Endothelial cell (in vitro differentiated cells): ENCODE results near the gene NACAD. TPM values are rescaled to one million over a fixed set of nuclear protein-coding genes. Genes with fewer than 3 reads are reported as not detected.
A peak's percentile ranks its signal among the peaks of the same experiment; 100 is the strongest.

Experiments used
- DNase-seq: peaks from one replicate; pipeline ENCODE4 v3.0.0; 2021; ENCODE audit warnings: low spot score
- H3K27ac Mint-ChIP-seq: one replicate; pipeline ENCODE4 v1.8.0; 2021; ENCODE audit warnings: mixed read lengths, inconsistent platforms; ENCODE audit not compliant: unreplicated experiment
- H3K27me3 Mint-ChIP-seq: one replicate; pipeline ENCODE4 v1.8.0; 2021; ENCODE audit warnings: mild to moderate bottlenecking, moderate library complexity, mixed read lengths, inconsistent platforms; ENCODE audit not compliant: unreplicated experiment
- H3K36me3 Mint-ChIP-seq: one replicate; pipeline ENCODE4 v1.8.0; 2021; ENCODE audit warnings: mild to moderate bottlenecking, low read depth, mixed read lengths, inconsistent platforms; ENCODE audit not compliant: unreplicated experiment
- H3K4me1 Mint-ChIP-seq: one replicate; pipeline ENCODE4 v1.8.0; 2021; ENCODE audit warnings: mild to moderate bottlenecking, mixed read lengths, inconsistent platforms; ENCODE audit not compliant: unreplicated experiment
- H3K4me3 Mint-ChIP-seq: one replicate; pipeline ENCODE4 v1.8.0; 2021; ENCODE audit warnings: mild to moderate bottlenecking, mixed read lengths, inconsistent platforms; ENCODE audit not compliant: unreplicated experiment
- H3K9me3 Mint-ChIP-seq: one replicate; pipeline ENCODE4 v1.8.0; 2021; ENCODE audit warnings: mixed read lengths, inconsistent platforms; ENCODE audit not compliant: unreplicated experiment
- CTCF ChIP-seq: fragments of 200-600 bp; sonication (generic); IDR thresholded peaks from one replicate; pipeline ENCODE4 v1.5.0; 2021; ENCODE audit warnings: antibody characterized with exemption; ENCODE audit not compliant: unreplicated experiment
- total RNA-seq: library from RNA; stranded (reverse); fragmentation: NEBNext Ultra II Directional; extraction: Animal tissue kit (Norgen Biotek cat#: 25700); gene quantifications from one replicate; pipeline ENCODE4 v1.2.1, GENCODE V29; 2021; ENCODE audit not compliant: unreplicated experiment

Gene NACAD
- total RNA-seq, 1 donor from 2014 or later, result 3.5 TPM

DNA sequence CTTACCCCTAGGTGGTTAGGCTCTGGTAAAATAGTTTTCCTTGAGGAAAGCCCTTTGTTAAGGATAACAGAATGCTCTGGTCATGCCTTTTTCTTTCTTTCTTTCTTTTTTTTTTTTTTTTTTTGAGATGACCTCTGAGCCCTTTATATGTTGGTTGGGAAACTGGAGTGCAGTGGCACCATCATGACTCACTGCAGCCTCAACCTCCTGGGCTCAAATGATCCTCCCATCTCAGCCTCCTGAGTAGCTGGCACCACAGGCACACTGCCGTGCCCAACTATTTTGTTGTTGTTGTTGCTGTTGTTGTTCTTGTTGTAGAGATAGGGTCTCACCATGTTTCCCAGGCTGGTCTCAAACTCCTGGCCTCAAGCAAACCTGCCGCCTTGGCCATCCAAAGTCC is 27.4 kb downstream of the NACAD start:
- no peak for DNase-seq
- Mint-ChIP-seq H3K4me3 (no peak overlapping the region), H3K9me3 (no peaks in the 10 kb centered on the region), H3K27ac (no peak overlapping the region), H3K4me1 (peaks cover 23% of the 10 kb centered on the region), H3K36me3 (peaks cover 16% of the 10 kb centered on the region), H3K27me3 (no peaks in the 10 kb centered on the region)
- no peak for TF ChIP-seq CTCF

DNA sequence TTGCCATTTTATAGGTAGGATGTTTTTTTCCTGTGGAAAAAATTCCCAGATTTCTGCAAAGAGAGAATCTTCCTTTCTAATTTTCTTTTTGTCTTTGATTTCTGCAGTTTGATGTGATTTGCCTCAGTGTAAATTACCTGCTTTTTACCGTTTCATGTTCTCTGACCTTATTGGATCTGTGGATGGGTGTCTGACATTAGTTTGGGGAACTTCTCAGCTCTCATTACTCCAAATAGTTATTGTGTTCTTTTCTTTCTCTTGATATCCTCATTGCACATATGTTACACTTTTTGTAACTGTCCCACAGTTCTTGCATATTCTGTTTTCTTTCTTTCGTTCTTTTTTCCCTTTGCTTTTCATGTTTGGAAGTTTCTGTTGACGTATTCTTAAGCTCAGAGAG is 28.5 kb downstream of the NACAD start:
- no peak overlapping the region for H3K4me3 Mint-ChIP-seq
- no peaks in the 10 kb centered on the region for H3K27me3 Mint-ChIP-seq
- H3K4me1 Mint-ChIP-seq, result peaks cover 23% of the 10 kb centered on the region
- DNase-seq, result no peak
- no peaks in the 10 kb centered on the region for H3K9me3 Mint-ChIP-seq
- no peak overlapping the region for H3K27ac Mint-ChIP-seq
- peaks cover 13% of the 10 kb centered on the region for H3K36me3 Mint-ChIP-seq
- TF ChIP-seq CTCF, result no peak

DNA sequence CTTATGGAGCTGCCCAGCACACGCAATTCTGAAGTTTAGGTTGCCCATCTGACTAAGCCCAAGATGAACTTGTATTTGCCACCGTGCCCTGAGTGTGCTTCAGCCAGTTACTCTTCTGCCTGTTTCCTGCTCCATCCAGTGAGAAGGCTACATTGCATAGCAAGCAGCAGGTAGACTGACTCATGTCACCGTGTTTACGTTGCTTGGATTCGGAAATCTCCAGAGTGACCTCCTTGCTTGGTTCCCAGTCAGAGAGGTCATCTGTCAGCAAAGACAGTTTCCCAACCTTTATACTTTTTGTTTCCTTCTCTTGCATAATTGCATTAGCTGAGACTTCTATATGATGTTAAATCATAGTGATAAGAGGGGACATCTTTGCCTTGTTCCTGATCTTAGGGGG is 30.9 kb downstream of the NACAD start:
- DNase-seq, result no peak
- H3K4me1 Mint-ChIP-seq, result peaks cover 23% of the 10 kb centered on the region
- peak overlapping the region; percentile 26 for H3K27ac Mint-ChIP-seq
- no peaks in the 10 kb centered on the region for H3K9me3 Mint-ChIP-seq
- no peak overlapping the region for H3K4me3 Mint-ChIP-seq
- H3K36me3 Mint-ChIP-seq, result peaks cover 6% of the 10 kb centered on the region
- no peak for TF ChIP-seq CTCF
- no peaks in the 10 kb centered on the region for H3K27me3 Mint-ChIP-seq

DNA sequence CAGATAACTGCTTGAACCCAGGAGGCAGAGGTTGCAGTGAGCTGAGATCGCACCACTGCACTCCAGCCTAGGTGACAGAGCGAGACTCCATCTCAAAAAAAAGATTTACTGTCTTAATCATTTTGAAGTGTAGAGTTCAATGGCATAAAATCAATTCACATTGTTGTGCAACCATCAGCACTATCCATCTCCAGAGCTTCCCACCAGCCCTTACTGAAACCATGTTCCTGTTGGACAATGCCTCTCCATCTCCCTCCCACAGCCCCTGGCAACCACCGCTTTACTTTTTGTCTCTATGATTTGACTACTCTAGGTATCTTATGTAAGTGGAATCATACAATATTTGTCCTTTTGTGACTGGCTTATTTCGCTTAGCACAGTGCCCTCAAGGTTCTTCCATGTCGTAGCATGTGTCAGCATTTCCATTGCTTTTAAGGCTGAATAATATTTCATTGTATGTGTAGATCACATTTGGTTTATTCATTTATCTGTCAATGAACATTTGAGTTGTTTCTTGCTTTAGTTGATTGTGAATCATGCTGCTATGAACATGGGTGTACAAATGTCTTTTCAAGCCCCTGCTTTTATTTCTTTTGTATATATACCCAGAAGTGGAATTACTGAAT is 33.1 kb downstream of the NACAD start:
- H3K4me3 Mint-ChIP-seq, result no peak overlapping the region
- H3K27ac Mint-ChIP-seq, result no peak overlapping the region
- no peak for TF ChIP-seq CTCF
- no peaks in the 10 kb centered on the region for H3K9me3 Mint-ChIP-seq
- no peak for DNase-seq
- H3K36me3 Mint-ChIP-seq, result peaks cover 7% of the 10 kb centered on the region
- H3K4me1 Mint-ChIP-seq, result peaks cover 16% of the 10 kb centered on the region
- H3K27me3 Mint-ChIP-seq, result no peaks in the 10 kb centered on the region

GRCh38 chr7:45055016-45055415 is 33.8 kb downstream of the NACAD start:
- no peak for TF ChIP-seq CTCF
- Mint-ChIP-seq H3K9me3 (no peaks in the 10 kb centered on the region), H3K4me1 (peaks cover 14% of the 10 kb centered on the region), H3K36me3 (peaks cover 12% of the 10 kb centered on the region), H3K27ac (no peak overlapping the region), H3K27me3 (no peaks in the 10 kb centered on the region), H3K4me3 (no peak overlapping the region)
- no peak for DNase-seq
